ENCODE data around the gene SNAP25. TPM values are rescaled to one million over a fixed set of nuclear protein-coding genes. Genes with fewer than 3 reads are reported as not detected.

SNAP25 gene
- total RNA-seq, 4 donors from 2014 or later = 0.52 TPM; not detected in 3

DNA sequence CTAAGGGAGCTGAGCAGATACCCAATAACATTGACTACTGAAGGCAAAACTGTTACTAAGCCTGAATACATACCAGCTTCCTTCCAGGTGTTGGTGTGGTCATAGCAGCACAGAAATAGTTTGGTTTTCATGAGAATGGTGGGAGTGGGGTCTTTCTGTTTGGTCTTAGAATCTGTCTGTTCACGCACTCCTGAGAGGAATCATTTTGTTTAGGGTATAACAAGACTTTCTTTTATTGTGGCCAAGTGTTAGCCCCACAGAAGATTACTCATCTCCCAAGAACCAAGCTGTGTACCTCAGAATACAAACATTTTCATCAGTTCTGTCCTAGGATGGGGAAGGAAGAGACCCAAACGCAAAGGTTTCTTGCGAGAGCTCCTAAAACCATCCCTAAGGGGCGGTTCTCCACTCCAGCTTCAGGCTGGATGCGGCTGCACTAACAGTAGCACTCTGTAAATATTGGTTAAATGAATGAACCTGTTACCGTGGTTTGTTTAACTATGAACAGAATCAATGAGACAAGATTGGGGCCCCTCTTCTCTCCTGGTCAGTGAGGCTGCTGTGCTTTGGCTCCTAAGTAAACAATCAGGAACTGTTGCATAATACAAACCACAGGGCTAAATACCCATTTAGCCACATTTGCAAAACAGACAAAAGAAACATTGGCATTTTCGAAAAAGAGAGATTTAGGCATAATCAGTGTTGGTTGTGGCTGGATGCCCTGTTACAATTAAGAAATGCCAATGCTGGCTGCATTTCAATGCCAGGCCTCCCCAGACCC lies 44.9 kb downstream of the SNAP25 start:
- no peaks in the 10 kb centered on the region for H3K27me3 ChIP-seq
- H3K9me3 ChIP-seq = no peaks in the 10 kb centered on the region
- TF ChIP-seq POLR2A (IDR thresholded peaks at IDR 0.05) (no peak), POLR2AphosphoS5 (IDR thresholded peaks at IDR 0.05) (no peak), EP300 (IDR thresholded peaks at IDR 0.05) (no peak)
- TF ChIP-seq, protein P1, sequence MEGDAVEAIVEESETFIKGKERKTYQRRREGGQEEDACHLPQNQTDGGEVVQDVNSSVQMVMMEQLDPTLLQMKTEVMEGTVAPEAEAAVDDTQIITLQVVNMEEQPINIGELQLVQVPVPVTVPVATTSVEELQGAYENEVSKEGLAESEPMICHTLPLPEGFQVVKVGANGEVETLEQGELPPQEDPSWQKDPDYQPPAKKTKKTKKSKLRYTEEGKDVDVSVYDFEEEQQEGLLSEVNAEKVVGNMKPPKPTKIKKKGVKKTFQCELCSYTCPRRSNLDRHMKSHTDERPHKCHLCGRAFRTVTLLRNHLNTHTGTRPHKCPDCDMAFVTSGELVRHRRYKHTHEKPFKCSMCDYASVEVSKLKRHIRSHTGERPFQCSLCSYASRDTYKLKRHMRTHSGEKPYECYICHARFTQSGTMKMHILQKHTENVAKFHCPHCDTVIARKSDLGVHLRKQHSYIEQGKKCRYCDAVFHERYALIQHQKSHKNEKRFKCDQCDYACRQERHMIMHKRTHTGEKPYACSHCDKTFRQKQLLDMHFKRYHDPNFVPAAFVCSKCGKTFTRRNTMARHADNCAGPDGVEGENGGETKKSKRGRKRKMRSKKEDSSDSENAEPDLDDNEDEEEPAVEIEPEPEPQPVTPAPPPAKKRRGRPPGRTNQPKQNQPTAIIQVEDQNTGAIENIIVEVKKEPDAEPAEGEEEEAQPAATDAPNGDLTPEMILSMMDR (IDR thresholded peaks at IDR 0.05) = no peak
- 86% methylated on average over 7 of the region's 7 CpGs for WGBS
- DNase-seq (ENCODE audit: low spot score in 2 of 2) = no peak
- no peaks in the 10 kb centered on the region for H3K36me3 ChIP-seq
- H3K4me3 ChIP-seq = no peak overlapping the region
- no peak overlapping the region for H3K27ac ChIP-seq
- no peaks in the 10 kb centered on the region for H3K4me1 ChIP-seq

DNA sequence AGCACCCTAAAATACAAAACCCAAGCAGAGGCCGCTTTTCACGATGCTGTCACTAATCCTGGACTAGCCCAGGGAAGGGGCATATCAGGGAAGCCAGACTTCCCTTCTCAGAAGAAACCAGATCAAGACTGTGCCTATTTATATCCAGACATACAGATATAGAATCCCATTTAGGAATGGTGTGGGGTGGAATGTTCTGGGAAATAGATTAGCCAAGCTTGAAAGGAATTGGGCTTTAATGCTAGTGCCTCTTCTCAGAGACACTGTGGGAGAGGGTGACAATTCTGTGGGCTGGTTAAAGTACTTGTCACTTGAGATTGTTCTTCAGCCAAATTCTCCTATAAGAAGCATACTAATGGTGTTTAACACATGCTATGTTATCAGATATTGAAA lies 45.5 kb downstream of the SNAP25 start:
- Histone ChIP-seq H3K9me3 (no peaks in the 10 kb centered on the region), H3K4me3 (no peak overlapping the region), H3K36me3 (no peaks in the 10 kb centered on the region), H3K27ac (no peak overlapping the region), H3K4me1 (no peaks in the 10 kb centered on the region), H3K27me3 (no peaks in the 10 kb centered on the region)
- 88% methylated on average over 2 of the region's 2 CpGs for WGBS
- DNase-seq (ENCODE audit: low spot score in 2 of 2) = no peak
- TF ChIP-seq POLR2A (IDR thresholded peaks at IDR 0.05) (no peak), EP300 (IDR thresholded peaks at IDR 0.05) (no peak), POLR2AphosphoS5 (IDR thresholded peaks at IDR 0.05) (no peak)
- TF ChIP-seq, protein P1 (IDR thresholded peaks at IDR 0.05) = no peak

DNA sequence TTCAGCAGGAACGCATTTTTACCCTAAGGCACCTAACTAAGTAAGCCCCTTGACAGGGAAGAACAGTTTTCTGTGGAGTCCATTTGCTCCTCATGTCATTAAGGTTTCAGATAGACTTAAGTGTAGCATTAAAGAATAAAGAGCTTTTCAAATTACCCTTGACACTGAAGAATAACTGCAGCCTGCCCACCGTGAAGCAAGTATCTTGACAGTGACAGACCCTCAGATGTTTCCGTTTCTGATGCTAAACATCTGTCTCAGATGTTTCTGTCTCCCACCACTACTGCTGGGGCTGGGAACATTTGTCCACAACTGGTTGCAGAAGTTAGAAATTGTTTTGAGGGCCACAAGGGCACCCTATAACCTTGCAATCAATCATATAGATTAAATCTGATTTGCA lies 50.0 kb downstream of the SNAP25 start:
- 80% methylated on average over 3 of the region's 3 CpGs for WGBS

DNA sequence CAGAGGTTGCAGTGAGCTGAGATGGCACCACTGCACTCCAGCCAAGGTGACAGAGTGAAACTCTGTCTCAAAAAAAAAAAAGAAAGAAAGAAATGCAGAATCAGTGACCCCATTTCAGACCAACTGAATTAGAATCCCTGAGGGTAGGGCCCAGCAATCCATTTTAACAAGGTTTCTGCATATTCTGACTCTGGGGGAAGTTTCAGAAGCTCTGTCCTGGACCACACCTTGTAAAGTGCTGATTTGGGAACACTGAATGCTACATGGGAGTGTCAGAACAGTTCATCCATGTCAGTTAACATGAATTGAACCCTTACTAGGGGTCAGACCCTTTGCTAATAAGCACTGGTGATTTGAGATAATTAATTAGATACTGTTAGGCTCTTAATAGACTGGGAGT lies 52.0 kb downstream of the SNAP25 start:
- TF ChIP-seq POLR2A (IDR thresholded peaks at IDR 0.05) (no peak), POLR2AphosphoS5 (IDR thresholded peaks at IDR 0.05) (no peak), EP300 (IDR thresholded peaks at IDR 0.05) (no peak)
- TF ChIP-seq, protein P1 (IDR thresholded peaks at IDR 0.05) = no peak
- Histone ChIP-seq H3K27ac (no peak overlapping the region), H3K36me3 (no peaks in the 10 kb centered on the region)

More for the DNA sequence above, 50.0 kb downstream of the SNAP25 start:
- DNase-seq (ENCODE audit: low spot score in 2 of 2) = no peak
- TF ChIP-seq, protein P1 (IDR thresholded peaks at IDR 0.05) = no peak
- TF ChIP-seq EP300 (IDR thresholded peaks at IDR 0.05) = no peak
- TF ChIP-seq POLR2A (IDR thresholded peaks at IDR 0.05) = no peak
- TF ChIP-seq POLR2AphosphoS5 (IDR thresholded peaks at IDR 0.05) = no peak
- Histone ChIP-seq H3K27me3 (no peaks in the 10 kb centered on the region), H3K27ac (no peak overlapping the region), H3K9me3 (no peaks in the 10 kb centered on the region), H3K4me1 (no peaks in the 10 kb centered on the region), H3K4me3 (no peak overlapping the region), H3K36me3 (no peaks in the 10 kb centered on the region)

DNA sequence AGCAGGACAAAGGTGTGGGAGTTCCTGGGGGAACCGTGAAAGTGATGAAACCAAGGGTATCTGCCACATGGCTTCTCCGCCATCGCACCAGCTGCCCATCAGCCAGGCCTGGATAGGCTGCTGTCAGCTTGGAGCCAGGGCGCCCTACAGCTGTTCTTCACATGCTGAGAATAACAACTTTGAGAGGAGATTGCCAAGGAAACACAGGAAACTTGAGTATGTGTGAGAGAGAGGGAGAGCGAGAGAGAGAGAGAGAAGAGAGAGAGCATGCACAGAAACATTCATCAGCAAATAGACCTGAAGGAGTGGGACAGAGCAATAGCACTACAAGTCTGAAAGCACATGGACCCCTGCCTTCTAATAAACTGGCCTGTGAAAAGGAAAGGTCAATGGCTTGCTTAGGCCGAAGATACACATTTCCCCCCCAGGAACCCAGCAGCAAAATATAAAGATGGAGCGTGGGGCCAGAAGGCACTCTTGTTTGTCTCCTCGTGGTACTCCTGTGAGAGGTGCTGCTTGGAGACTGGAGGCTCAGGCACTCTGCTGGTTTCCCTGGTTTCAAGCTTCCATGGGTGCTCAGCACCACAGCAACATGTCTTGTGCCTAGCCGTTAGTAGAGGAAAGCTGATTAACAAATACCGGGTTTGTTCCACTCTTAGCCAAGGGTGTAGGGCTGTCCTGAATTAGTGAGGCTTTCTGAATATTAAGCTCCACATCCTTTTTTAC lies 53.0 kb downstream of the SNAP25 start:
- Histone ChIP-seq H3K27me3 (no peaks in the 10 kb centered on the region), H3K9me3 (no peaks in the 10 kb centered on the region), H3K4me1 (no peaks in the 10 kb centered on the region), H3K27ac (no peak overlapping the region), H3K36me3 (no peaks in the 10 kb centered on the region), H3K4me3 (no peak overlapping the region)
- TF ChIP-seq, protein P1 (IDR thresholded peaks at IDR 0.05) = no peak
- TF ChIP-seq POLR2AphosphoS5 (IDR thresholded peaks at IDR 0.05) = no peak
- TF ChIP-seq POLR2A (IDR thresholded peaks at IDR 0.05) = no peak
- no peak for TF ChIP-seq EP300 (IDR thresholded peaks at IDR 0.05)
- WGBS = 73% methylated on average over 10 of the region's 10 CpGs
- no peak for DNase-seq (ENCODE audit: low spot score in 2 of 2)

More for the DNA sequence above, 52.0 kb downstream of the SNAP25 start:
- H3K9me3 ChIP-seq = no peaks in the 10 kb centered on the region
- no peaks in the 10 kb centered on the region for H3K27me3 ChIP-seq
- H3K4me3 ChIP-seq = no peak overlapping the region
- H3K4me1 ChIP-seq = no peaks in the 10 kb centered on the region
- DNase-seq (ENCODE audit: low spot score in 2 of 2) = no peak

Data from suprapubic skin (tissue), 4 donors.